NCI-H774 (cell line): ENCODE results near the gene ALG11.
"Not testable (repeated sequence)": the region's sequence is repeated elsewhere in the genome, so short reads cannot be mapped to it uniquely, and the experiment has no call there.

Experiments
- DNase-seq: peaks from one replicate; lab custom pipeline; 2025; lab: John Stamatoyannopoulos, UW

Gene ALG11

DNA sequence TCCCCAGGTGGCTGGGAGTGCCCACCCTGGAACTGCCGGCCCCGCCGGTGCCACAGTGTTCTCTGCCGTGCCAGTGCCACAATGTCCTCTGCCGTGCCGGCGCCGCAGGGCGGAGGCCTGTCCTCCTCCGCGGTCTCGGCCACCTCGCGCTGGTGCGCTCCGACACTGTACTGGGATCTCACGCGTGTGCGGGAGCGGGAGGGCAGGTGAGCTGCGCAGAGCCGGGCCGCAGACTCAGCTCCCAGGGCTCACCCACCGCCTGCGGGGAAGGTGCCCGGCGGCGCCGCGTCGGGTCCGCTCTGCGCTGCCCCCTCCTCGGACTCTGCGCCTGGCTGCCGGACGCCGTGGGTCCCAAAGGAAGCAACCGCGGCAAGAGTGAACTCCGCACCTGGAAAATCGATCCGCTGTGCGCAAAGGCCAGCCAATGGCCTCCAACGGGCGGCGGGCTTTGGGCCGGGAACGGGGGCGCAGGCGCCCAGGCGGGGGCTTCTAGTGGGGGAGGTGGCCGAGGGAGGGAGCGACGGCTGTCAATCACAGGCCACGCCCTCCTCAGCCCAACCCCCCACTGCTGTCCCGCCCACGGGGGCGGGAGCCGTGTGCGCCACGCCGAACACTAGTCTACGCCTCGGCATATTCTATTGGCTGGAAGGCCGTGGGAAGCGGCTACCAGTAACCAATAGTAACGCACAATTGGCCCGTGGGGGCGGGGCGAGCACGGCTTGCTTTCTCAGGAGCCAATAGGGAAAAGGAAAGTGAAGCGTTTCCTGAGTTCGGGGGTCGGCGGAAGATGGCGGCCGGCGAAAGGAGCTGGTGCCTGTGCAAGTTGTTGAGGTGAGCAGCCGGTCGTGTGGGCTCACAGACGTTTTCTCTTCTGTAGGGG lies at the start of gene ALG11:
Gene ALG11, plus strand, starts transcription at position 767 of the 880 bp plus-strand sequence. Its CDS starts 21 bp downstream, at position 788.
- peak; percentile 89 for DNase-seq

GRCh38 chr13:51966186-51966585 lies 46.0 kb upstream of the ALG11 start:
- no peak for DNase-seq

GRCh38 chr13:51967482-51968446 lies 44.4 kb upstream of the ALG11 start:
- DNase-seq: no peak

DNA sequence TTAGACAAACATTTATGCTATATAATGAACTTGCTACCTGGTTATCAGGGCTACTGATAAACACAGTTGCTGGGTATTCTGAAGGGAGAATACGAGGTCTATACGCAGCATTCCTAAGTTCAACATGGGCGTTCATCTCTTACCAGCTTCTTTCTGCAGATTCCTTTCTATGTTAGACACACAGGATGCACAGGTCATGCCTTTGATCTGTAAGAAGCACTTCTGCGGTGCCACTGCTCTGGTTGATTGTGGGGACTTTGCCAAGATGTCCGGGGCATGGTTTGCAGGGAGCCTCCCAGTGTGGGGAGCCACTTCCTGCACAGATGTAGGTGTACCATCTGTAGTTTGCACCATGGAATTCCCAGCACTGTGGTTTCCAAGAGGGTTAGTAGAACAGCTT lies 41.8 kb upstream of the ALG11 start:
- DNase-seq: no peak

DNA sequence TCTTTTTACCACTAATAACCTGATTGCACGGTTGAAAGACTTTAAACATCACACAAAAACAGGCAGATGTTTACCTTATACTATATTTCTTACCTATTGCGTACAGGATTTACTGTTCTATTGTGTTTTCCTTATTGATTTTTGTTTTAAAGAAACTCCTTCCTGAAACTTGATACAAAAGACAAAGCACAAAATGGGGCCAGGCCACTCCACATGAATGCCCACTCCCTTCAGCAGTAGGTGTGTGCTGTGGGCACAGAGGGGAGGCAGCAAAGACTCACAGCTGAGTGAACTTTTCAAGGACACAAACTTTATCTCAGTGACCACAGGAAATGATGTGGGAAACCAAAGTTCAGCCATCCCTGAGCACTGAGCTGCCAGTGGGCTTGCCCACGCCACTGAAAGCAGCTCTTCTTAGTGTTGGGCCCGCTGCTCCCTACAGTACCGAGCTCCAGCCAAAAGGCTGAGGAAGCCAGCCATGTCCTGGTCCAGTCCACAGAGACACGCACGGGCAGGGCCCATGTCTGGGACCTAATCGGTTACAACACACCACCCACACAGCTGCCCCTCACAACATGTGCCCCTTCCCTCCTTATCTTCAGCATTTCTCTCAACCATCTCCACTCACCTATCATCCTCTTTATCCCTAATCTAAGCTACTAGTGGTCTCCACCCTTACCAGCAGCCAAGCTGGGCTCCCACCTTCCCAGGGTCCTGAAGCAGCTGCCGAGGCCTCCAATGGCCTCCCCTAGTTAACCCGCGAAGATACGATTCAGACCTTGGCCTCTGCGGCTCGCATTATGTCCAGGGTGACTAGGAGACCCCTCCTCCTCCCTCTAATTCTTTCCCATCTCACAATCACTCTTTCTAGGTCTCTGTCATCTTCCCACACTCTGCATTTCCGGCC lies 40.4 kb upstream of the ALG11 start:
- no peak for DNase-seq

- DNase-seq: no peak
Measured at GRCh38 chr13:51974482-51974881, 37.7 kb upstream of the ALG11 start.

GRCh38 chr13:51976423-51976822 lies 35.8 kb upstream of the ALG11 start:
- no peak for DNase-seq

DNA sequence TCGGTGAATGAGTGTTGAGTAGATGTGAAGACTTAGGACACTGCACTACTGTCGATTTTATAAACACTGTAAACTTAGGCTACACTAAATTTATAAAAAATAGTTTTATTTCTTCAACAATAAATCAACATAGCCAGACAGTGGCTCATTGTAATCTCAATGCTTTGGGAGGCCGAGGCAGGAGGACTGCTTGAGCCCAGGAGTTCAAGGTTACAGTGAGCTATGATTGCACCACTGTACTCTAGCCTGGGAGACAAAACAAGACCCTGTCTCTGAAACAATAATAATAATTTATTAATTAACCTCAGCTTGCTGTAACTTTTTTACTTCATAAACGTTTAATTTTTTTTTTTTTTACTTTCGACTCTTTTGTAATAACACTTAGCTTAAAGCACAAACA lies 35.3 kb upstream of the ALG11 start:
- no peak for DNase-seq

- DNase-seq: no peak
Measured at GRCh38 chr13:51977625-51978024, 34.6 kb upstream of the ALG11 start.

GRCh38 chr13:51978796-51979556 lies 33.2 kb upstream of the ALG11 start:
- DNase-seq: no peak

DNA sequence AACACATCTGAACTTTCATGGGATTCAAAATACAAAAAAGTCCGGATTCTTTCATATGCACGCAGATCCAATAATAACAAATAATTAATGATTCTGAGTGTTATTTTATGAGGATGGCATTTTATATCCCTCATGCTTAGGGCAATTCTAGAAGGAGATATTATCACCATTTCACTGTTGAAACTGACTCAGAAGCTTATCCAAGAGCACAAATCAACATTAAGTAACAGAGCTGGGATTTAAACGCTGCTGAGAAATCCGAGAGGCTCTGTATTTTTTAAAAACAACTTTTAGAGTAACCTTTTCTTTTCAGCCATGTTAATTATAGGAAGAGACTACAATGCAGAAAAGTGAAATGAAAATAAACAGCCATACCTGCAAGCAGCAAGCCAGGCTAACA lies 31.3 kb upstream of the ALG11 start:
- no peak for DNase-seq

- no peak for DNase-seq
Measured at GRCh38 chr13:51981355-51981754, 30.8 kb upstream of the ALG11 start.

- DNase-seq: not testable (repeated sequence)
Measured at GRCh38 chr13:51983292-51983691, 28.9 kb upstream of the ALG11 start.

DNA sequence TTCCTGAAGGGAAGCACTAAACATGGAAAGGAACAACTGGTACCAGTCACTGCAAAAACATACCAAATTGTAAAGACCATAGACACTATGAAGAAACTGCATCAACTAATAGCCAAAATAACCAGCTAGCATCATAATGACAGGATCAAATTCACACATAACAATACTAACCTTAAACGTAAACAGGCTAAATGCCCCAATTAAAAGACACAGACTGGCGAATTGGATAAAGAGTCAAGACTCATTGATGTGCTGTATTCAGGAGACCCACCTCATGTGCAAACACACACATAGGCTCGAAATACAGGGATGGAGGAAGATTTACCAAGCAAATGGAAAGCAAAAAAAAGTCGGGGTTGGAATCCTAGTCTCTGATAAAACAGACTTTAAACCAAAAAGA lies 27.3 kb upstream of the ALG11 start:
- DNase-seq: not testable (repeated sequence)

DNA sequence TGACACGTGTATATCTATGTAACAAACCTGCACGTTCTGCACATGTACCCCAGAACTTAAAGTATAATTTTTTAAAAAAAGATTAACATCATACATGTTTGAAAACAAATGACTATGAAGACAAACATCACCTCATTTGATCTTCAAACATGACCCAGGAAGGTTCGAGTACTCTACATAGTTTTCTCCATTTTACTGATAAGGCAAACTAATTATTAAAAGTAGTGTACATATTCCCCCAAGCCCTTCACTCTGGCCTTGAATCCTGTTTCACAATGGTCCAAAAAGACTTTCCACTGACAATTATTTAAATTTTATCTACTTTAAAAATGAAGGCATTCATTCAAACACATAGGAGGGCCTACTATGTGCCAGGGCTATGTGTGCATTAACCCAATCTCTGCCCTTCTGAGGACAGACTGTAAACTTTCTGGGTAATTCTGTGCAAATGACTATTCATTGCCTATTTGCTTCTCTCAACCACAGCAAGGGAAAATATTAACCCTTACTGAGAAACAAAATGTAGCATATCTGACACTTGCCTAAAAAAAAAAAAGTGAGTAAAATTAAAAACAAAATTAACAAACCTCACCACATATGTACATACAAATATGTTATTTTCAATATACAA lies 23.1 kb upstream of the ALG11 start:
- no peak for DNase-seq

- no peak for DNase-seq
Measured at GRCh38 chr13:51993713-51994112, 18.5 kb upstream of the ALG11 start.

DNA sequence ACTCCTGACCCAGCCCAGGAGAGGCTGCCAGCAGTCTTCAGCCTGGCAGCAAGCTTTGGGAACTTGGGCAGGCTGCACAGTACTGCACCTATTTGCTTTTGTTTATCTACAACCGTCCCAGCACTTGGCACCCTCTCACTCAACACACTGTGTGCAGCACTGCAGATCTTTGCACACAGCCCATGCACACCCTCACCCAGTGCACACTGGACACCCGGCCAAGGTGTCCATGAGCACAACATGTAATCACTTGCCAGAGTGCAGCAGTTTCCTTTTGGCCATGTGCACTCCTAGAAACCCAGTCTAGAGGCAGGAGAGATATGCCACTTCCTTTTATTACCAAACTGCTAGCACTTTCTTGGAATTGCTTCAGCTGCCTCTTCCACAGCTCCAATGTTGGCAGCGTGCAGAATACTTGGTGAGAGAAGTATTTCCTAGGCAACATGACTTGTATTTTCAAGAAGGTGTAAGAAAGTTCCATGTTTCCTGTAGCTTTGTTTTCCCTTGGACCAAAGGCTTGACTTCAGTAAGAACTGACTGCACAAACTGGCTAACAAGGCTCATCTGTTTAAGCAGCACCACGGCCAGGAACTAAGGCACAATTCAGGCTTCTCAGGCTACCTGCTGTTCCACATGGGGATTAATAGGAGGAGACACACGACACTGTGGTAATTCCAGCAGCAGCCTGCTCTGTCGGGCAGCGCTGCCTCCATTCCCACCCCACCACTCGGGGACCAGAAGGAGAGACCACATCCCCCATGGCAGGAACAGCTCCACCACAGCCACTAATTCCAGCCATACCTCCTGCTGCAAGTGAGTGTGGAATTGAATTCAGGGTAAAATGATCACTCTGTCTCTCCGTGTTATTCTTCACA lies 16.3 kb upstream of the ALG11 start:
- no peak for DNase-seq

GRCh38 chr13:51996641-51997040 lies 15.6 kb upstream of the ALG11 start:
- DNase-seq: no peak

DNA sequence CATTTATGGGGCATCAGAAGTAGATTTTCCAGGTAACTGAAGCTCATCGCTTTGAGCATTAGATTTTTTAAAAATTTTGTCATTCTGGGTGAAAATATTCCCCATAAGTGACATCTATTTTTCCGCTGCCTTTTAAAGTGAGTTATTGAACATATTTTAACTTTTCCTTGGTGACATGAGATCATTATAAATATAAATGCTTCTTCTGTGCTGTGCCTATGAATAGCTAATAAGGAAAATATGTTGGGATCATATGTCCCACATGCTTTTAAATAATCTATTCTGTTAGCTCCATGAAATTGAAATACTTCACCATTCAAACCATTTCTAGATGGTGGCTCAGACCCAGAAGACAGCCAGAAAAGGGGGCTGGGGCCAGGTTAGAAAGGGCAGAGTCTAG lies 15.0 kb upstream of the ALG11 start:
- no peak for DNase-seq
